Measurements from ENCODE around the gene TAGAP. TPM values are rescaled to one million over a fixed set of nuclear protein-coding genes. Genes with fewer than 3 reads are reported as not detected.

TAGAP gene
- total and polyA plus RNA-seq, 4 donors, result 0.56 to 2.0 (median 1.1) TPM

DNA sequence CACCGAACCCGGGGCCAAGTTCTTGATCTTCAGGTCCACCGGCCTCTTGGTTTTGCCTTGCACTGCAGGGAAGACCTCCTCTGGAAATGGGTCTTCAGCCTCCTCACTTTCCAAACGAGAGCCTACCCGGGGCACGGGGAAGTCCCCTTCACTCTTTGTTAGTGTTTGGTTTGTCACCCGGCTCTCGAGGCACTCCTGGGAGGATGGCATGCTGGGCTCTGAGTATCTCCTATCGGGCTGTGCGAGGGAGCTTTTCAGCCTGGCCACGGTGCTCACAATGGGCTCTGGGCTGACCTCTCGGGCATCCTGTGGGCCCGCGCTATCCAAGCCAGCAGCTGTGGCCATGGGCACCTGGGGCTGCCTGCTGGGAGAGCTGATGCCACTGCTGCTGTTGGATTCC lies 8.1 kb downstream of the TAGAP start:
- DNase-seq (ENCODE audit: low spot score), result no peak
- H3K27ac ChIP-seq (ENCODE audit: low read depth in 1 of 2, low read length in 2 of 2), result no peak overlapping the region
- no peaks in the 10 kb centered on the region for H3K36me3 ChIP-seq (ENCODE audit: control insufficient read depth in 4 of 4, insufficient read depth in 3 of 4, low read depth in 1 of 4, low read length in 3 of 4)
- no peak overlapping the region for H3K4me3 ChIP-seq (ENCODE audit: low read depth in 1 of 3, low read length in 3 of 3)
- no peak overlapping the region for H3K9ac ChIP-seq (ENCODE audit: low read depth in 1 of 2, low read length in 2 of 2)
- H3K9me3 ChIP-seq (ENCODE audit: control insufficient read depth in 4 of 4, low read length in 3 of 4), result no peaks in the 10 kb centered on the region
- WGBS, result 91% methylated on average over 14 of the region's 14 CpGs
- no peaks in the 10 kb centered on the region for H3K4me1 ChIP-seq (ENCODE audit: control insufficient read depth in 4 of 4, insufficient read depth in 4 of 4, low read length in 3 of 4)
- no peaks in the 10 kb centered on the region for H3K27me3 ChIP-seq (ENCODE audit: control insufficient read depth in 4 of 4, insufficient read depth in 4 of 4, low read length in 3 of 4)
- TF ChIP-seq, protein P1, sequence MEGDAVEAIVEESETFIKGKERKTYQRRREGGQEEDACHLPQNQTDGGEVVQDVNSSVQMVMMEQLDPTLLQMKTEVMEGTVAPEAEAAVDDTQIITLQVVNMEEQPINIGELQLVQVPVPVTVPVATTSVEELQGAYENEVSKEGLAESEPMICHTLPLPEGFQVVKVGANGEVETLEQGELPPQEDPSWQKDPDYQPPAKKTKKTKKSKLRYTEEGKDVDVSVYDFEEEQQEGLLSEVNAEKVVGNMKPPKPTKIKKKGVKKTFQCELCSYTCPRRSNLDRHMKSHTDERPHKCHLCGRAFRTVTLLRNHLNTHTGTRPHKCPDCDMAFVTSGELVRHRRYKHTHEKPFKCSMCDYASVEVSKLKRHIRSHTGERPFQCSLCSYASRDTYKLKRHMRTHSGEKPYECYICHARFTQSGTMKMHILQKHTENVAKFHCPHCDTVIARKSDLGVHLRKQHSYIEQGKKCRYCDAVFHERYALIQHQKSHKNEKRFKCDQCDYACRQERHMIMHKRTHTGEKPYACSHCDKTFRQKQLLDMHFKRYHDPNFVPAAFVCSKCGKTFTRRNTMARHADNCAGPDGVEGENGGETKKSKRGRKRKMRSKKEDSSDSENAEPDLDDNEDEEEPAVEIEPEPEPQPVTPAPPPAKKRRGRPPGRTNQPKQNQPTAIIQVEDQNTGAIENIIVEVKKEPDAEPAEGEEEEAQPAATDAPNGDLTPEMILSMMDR (IDR thresholded peaks at IDR 0.05; ENCODE audit: low read depth, low read length, missing input control), result no peak
- TF ChIP-seq, protein P2, sequence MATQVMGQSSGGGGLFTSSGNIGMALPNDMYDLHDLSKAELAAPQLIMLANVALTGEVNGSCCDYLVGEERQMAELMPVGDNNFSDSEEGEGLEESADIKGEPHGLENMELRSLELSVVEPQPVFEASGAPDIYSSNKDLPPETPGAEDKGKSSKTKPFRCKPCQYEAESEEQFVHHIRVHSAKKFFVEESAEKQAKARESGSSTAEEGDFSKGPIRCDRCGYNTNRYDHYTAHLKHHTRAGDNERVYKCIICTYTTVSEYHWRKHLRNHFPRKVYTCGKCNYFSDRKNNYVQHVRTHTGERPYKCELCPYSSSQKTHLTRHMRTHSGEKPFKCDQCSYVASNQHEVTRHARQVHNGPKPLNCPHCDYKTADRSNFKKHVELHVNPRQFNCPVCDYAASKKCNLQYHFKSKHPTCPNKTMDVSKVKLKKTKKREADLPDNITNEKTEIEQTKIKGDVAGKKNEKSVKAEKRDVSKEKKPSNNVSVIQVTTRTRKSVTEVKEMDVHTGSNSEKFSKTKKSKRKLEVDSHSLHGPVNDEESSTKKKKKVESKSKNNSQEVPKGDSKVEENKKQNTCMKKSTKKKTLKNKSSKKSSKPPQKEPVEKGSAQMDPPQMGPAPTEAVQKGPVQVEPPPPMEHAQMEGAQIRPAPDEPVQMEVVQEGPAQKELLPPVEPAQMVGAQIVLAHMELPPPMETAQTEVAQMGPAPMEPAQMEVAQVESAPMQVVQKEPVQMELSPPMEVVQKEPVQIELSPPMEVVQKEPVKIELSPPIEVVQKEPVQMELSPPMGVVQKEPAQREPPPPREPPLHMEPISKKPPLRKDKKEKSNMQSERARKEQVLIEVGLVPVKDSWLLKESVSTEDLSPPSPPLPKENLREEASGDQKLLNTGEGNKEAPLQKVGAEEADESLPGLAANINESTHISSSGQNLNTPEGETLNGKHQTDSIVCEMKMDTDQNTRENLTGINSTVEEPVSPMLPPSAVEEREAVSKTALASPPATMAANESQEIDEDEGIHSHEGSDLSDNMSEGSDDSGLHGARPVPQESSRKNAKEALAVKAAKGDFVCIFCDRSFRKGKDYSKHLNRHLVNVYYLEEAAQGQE (IDR thresholded peaks at IDR 0.05), result no peak
- no peak for TF ChIP-seq RXRA (IDR thresholded peaks at IDR 0.05)
- no peak for TF ChIP-seq NR2F2 (IDR thresholded peaks at IDR 0.05)
- TF ChIP-seq JUND (IDR thresholded peaks at IDR 0.05), result no peak
- no peak for TF ChIP-seq HNF4G (IDR thresholded peaks at IDR 0.05)
- TF ChIP-seq EGR1 (IDR thresholded peaks at IDR 0.05; ENCODE audit: low read depth in 2 of 2), result no peak
- TF ChIP-seq, protein P3, sequence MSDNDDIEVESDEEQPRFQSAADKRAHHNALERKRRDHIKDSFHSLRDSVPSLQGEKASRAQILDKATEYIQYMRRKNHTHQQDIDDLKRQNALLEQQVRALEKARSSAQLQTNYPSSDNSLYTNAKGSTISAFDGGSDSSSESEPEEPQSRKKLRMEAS (IDR thresholded peaks at IDR 0.05), result no peak
- no peak for TF ChIP-seq TAF1 (conservative IDR thresholded peaks at IDR 0.05)
- TF ChIP-seq, protein P4, sequence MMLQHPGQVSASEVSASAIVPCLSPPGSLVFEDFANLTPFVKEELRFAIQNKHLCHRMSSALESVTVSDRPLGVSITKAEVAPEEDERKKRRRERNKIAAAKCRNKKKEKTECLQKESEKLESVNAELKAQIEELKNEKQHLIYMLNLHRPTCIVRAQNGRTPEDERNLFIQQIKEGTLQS (IDR thresholded peaks at IDR 0.05), result no peak
- TF ChIP-seq FOXA1 (IDR thresholded peaks at IDR 0.05), result no peak
- TF ChIP-seq GABPA (IDR thresholded peaks at IDR 0.05 in 1 of 2, conservative IDR thresholded peaks at IDR 0.05 in 1 of 2), result no peak
- no peak for TF ChIP-seq YY1 (IDR thresholded peaks at IDR 0.05)
- TF ChIP-seq HNF4A (conservative IDR thresholded peaks at IDR 0.05), result no peak
- TF ChIP-seq, protein P5, sequence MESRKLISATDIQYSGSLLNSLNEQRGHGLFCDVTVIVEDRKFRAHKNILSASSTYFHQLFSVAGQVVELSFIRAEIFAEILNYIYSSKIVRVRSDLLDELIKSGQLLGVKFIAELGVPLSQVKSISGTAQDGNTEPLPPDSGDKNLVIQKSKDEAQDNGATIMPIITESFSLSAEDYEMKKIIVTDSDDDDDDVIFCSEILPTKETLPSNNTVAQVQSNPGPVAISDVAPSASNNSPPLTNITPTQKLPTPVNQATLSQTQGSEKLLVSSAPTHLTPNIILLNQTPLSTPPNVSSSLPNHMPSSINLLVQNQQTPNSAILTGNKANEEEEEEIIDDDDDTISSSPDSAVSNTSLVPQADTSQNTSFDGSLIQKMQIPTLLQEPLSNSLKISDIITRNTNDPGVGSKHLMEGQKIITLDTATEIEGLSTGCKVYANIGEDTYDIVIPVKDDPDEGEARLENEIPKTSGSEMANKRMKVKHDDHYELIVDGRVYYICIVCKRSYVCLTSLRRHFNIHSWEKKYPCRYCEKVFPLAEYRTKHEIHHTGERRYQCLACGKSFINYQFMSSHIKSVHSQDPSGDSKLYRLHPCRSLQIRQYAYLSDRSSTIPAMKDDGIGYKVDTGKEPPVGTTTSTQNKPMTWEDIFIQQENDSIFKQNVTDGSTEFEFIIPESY (IDR thresholded peaks at IDR 0.05), result no peak
- no peak for TF ChIP-seq FOXA2 (IDR thresholded peaks at IDR 0.05)
- TF ChIP-seq SP1 (IDR thresholded peaks at IDR 0.05), result no peak
- no peak for TF ChIP-seq RAD21 (IDR thresholded peaks at IDR 0.05)
